ENCODE measurements around the gene BCL7B. TPM values are rescaled to one million over a fixed set of nuclear protein-coding genes. Genes with fewer than 3 reads are reported as not detected.
"Not testable (repeated sequence)": the region's sequence is repeated elsewhere in the genome, so short reads cannot be mapped to it uniquely, and the experiment has no call there.

The BCL7B gene
- total RNA-seq, 1 experiment from 2014 or later = 41.0 TPM

- Histone ChIP-seq H3K4me3 (ENCODE audit: low read length) (no peak overlapping the region), H3K79me2 (ENCODE audit: low read length) (peaks cover 17% of the 10 kb centered on the region), H3K27me3 (ENCODE audit: low read length) (no peaks in the 10 kb centered on the region), H3F3A (ENCODE audit: low read length, unreplicated experiment) (no peaks in the 10 kb centered on the region), H3K9me3 (ENCODE audit: low read length) (no peaks in the 10 kb centered on the region), H3K4me1 (ENCODE audit: insufficient read depth, low read length) (no peaks in the 10 kb centered on the region), H3K9ac (ENCODE audit: low read length) (no peak overlapping the region), H3K36me3 (ENCODE audit: low read depth, low read length) (peaks cover 27% of the 10 kb centered on the region), H2AFZ (ENCODE audit: low read length) (no peak overlapping the region), H4K20me1 (ENCODE audit: low read length) (no peaks in the 10 kb centered on the region), H3K9me2 (replicated peaks; ENCODE audit: low read length) (no peaks in the 10 kb centered on the region), H3K27ac (ENCODE audit: low read length) (no peak overlapping the region), H3K4me2 (ENCODE audit: low read length) (no peak overlapping the region)
- ATAC-seq (no peak), DNase-seq (no peak)
- CTCF ChIA-PET = no interaction called here
- POLR2A ChIA-PET (ENCODE audit: unreplicated experiment) = no interaction called here
- TF ChIP-seq EZH2phosphoT487 (IDR thresholded peaks at IDR 0.05; ENCODE audit: borderline replicate concordance, low read length) (no peak), EZH2 (IDR thresholded peaks at IDR 0.05; ENCODE audit: low read length, unreplicated experiment) (no peak)
- TF ChIP-seq, protein P1, sequence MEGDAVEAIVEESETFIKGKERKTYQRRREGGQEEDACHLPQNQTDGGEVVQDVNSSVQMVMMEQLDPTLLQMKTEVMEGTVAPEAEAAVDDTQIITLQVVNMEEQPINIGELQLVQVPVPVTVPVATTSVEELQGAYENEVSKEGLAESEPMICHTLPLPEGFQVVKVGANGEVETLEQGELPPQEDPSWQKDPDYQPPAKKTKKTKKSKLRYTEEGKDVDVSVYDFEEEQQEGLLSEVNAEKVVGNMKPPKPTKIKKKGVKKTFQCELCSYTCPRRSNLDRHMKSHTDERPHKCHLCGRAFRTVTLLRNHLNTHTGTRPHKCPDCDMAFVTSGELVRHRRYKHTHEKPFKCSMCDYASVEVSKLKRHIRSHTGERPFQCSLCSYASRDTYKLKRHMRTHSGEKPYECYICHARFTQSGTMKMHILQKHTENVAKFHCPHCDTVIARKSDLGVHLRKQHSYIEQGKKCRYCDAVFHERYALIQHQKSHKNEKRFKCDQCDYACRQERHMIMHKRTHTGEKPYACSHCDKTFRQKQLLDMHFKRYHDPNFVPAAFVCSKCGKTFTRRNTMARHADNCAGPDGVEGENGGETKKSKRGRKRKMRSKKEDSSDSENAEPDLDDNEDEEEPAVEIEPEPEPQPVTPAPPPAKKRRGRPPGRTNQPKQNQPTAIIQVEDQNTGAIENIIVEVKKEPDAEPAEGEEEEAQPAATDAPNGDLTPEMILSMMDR (conservative IDR thresholded peaks at IDR 0.05; ENCODE audit: low read depth, low read length) = no peak
- intact Hi-C loops (cut with micrococcal nuclease) = no loop called here
- BruUV-seq (replicated peaks) = no TSS peak
Observed at GRCh38 chr7:73541722-73542121, 15.8 kb downstream of the BCL7B start.

- H4K20me1 ChIP-seq (ENCODE audit: low read length) = no peaks in the 10 kb centered on the region
- no peaks in the 10 kb centered on the region for H3K27me3 ChIP-seq (ENCODE audit: low read length)
- H3K9me2 ChIP-seq (replicated peaks; ENCODE audit: low read length) = no peaks in the 10 kb centered on the region
- no peak overlapping the region for H3K9ac ChIP-seq (ENCODE audit: low read length)
- CTCF ChIA-PET = no interaction called here
- H3K36me3 ChIP-seq (ENCODE audit: low read depth, low read length) = peaks cover 27% of the 10 kb centered on the region
- ATAC-seq (no peak), DNase-seq (no peak)
- no peak overlapping the region for H2AFZ ChIP-seq (ENCODE audit: low read length)
- H3F3A ChIP-seq (ENCODE audit: low read length, unreplicated experiment) = no peaks in the 10 kb centered on the region
- no peaks in the 10 kb centered on the region for H3K9me3 ChIP-seq (ENCODE audit: low read length)
- BruUV-seq (replicated peaks) = no TSS peak
- no peak overlapping the region for H3K27ac ChIP-seq (ENCODE audit: low read length)
- H3K4me3 ChIP-seq (ENCODE audit: low read length) = no peak overlapping the region
- no peak overlapping the region for H3K4me2 ChIP-seq (ENCODE audit: low read length)
- POLR2A ChIA-PET (ENCODE audit: unreplicated experiment) = no interaction called here
- peaks cover 5% of the 10 kb centered on the region; the same call in 1 of the 2 replicates for H3K79me2 ChIP-seq (ENCODE audit: low read length)
- intact Hi-C loops (cut with micrococcal nuclease) = no loop called here
- H3K4me1 ChIP-seq (ENCODE audit: insufficient read depth, low read length) = no peaks in the 10 kb centered on the region
- TF ChIP-seq EZH2phosphoT487 (IDR thresholded peaks at IDR 0.05; ENCODE audit: borderline replicate concordance, low read length) = no peak
- TF ChIP-seq EZH2 (IDR thresholded peaks at IDR 0.05; ENCODE audit: low read length, unreplicated experiment) = no peak
- TF ChIP-seq, protein P1 (conservative IDR thresholded peaks at IDR 0.05; ENCODE audit: low read depth, low read length) = no peak
Observed at GRCh38 chr7:73539709-73540108, 17.8 kb downstream of the BCL7B start.

GRCh38 chr7:73538510-73538909 is 19.0 kb downstream of the BCL7B start:
- H3K9me2 ChIP-seq (replicated peaks; ENCODE audit: low read length); H3K27ac ChIP-seq (ENCODE audit: low read length); intact Hi-C loops (cut with micrococcal nuclease); H3K4me3 ChIP-seq (ENCODE audit: low read length); ATAC-seq; H3K9ac ChIP-seq (ENCODE audit: low read length); H3F3A ChIP-seq (ENCODE audit: low read length, unreplicated experiment); H2AFZ ChIP-seq (ENCODE audit: low read length); H3K4me2 ChIP-seq (ENCODE audit: low read length); H3K27me3 ChIP-seq (ENCODE audit: low read length); H3K4me1 ChIP-seq (ENCODE audit: insufficient read depth, low read length); BruUV-seq (replicated peaks); CTCF ChIA-PET; H3K9me3 ChIP-seq (ENCODE audit: low read length); DNase-seq; H3K79me2 ChIP-seq (ENCODE audit: low read length); POLR2A ChIA-PET (ENCODE audit: unreplicated experiment); H4K20me1 ChIP-seq (ENCODE audit: low read length): not testable (repeated sequence)
- H3K36me3 ChIP-seq (ENCODE audit: low read depth, low read length) = peaks cover 27% of the 10 kb centered on the region

Measured in PC-3 (cell line).